Measurements from ENCODE around the gene EPHA7.

GRCh38 chr6:93278241-93278640, 141.1 kb downstream of the EPHA7 start:
- no peak for TF ChIP-seq SP1 (IDR thresholded peaks at IDR 0.05; ENCODE audit: low read depth)
- no peak for TF ChIP-seq CTCF (IDR thresholded peaks at IDR 0.05 in 2 of 3, conservative IDR thresholded peaks at IDR 0.05 in 1 of 3; ENCODE audit: borderline replicate concordance in 1 of 3, insufficient read depth in 1 of 3, low read depth in 2 of 3, low read length in 2 of 3)
- TF ChIP-seq SIN3A (IDR thresholded peaks at IDR 0.05; ENCODE audit: low read depth): no peak
- TF ChIP-seq EZH2 (IDR thresholded peaks at IDR 0.05): no peak
- no peak for TF ChIP-seq POLR2A (IDR thresholded peaks at IDR 0.05; ENCODE audit: borderline replicate concordance, extremely low read depth, insufficient read depth, insufficient read length)
- TF ChIP-seq YY1 (IDR thresholded peaks at IDR 0.05; ENCODE audit: extremely low read depth, insufficient replicate concordance, low read depth, low read length): no peak
- TF ChIP-seq ATF3 (IDR thresholded peaks at IDR 0.05): no peak
- no peak for TF ChIP-seq ZBTB33 (IDR thresholded peaks at IDR 0.05; ENCODE audit: extremely low read depth, insufficient replicate concordance, low read length)
